Islet of Langerhans (tissue), 1 donor: ENCODE data around the gene GHR.

ENCODE experiments used
- FAIRE-seq: peaks from one replicate; lab custom pipeline; 2011; peaks lifted over from hg19 to GRCh38; lab: Jason Lieb, UNC

GHR gene

DNA sequence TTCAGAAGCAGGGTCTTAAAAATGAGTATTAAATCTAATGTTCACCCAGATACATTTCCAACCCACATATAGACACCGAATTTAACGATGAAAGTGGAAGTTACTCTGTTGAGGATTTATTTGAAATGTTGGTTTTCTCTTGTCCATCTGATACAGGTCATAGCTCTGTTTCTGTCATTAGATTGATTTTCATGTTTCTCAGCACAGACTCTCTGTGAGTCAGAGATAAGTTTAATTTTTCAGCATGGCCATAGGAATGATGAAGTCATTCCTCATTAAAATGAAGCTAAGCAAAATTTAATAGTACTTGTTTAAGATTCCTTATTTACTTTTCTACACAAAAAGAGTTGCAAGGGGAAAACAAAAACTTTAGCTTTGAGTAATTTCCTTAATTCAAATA, 38.8 kb downstream of the GHR start:
- no peak for FAIRE-seq

DNA sequence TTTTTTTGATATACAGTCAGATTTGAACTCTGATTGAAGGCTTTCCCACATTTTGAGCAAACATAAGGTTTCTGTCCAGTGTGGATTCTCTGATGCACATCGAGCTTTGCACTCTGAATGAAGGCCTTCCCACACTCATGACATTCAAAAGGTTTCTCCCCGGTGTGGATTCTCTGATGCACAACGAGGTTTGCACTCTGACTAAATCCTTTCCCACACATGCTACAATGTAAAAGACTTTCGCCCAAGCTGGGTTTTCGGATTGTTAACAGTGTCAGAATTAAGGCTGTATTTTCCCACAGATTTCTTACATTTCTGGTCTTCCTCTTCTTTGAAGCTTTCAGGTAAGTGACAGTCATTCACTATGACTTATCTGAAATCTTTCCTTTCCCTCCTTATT, 44.3 kb downstream of the GHR start:
- FAIRE-seq, result no peak

DNA sequence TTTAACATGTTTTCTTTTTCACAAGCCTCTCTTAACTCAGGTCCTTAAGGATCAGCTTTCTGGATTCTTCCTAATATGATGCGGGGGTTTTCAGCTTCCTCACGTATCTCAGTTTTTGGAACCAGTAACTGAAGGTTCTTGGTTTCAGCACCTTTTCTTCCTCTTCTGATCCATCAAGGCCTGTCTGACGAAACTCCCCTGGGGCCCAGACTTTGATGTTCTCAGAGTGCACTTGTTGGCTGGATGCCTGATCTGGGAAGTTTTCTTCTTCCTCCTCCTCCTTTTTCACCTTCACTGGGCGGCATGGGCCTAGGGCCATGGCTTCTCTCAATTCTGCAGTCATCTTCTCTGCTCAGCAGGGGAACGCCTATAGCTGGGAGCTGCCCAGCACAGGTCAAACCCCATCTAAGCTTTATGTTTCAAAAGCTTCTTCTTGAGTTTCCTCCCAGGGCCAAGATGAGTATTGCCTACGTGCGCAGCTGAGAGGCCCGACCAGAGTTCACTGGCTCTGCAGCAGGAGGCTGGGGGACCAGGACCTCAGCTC, 44.8 kb downstream of the GHR start:
- no peak for FAIRE-seq

DNA sequence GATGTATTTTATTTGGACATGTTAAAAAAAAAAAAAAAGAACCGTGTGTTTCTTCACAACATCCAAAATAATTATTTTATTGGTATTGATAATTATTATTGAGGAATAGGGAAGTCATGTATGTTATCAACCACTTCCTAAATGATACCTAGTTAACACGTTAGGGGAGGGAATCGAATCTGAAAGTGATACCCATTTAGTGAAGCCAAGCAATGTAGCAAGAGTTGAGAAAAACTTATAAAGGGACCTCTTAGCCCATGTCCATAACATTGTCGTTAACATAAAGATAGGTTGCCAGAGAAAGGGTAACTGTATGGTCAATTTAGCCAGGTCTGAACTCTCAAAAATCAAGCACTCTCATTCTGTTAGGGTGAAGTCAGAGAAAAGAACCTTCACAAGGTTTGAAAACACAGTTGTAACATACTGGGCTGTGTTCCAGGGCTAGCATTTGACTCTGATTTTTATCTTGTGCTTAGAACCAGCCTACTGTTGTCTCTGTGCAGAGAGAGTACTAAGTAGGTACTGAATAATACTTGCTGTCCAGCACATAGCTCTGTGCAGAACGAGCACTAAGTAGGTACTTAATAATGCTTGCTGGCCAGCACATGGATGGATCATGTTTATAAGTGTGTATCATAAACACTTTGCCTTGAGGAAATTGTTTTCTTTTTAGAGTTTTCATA, 60.4 kb downstream of the GHR start:
- no peak for FAIRE-seq

DNA sequence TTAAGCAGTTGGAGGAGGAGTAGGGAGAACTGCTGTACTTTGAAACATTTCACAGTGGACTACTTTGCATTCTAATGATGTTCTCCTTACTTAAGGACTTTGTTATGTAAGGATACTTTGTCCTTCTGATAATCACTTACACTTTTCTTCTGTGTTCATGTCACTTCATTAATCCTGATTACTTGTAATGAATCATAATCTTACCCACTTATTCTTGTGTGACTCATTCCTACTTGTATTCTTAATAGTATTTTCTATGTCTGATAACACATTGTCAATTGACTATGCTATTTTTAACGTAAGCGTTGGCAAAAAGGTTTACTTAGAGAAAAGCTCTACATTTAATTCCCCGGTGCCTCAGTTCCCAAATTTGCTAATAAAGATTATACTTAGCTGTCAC, 63.8 kb downstream of the GHR start:
- FAIRE-seq, result no peak

DNA sequence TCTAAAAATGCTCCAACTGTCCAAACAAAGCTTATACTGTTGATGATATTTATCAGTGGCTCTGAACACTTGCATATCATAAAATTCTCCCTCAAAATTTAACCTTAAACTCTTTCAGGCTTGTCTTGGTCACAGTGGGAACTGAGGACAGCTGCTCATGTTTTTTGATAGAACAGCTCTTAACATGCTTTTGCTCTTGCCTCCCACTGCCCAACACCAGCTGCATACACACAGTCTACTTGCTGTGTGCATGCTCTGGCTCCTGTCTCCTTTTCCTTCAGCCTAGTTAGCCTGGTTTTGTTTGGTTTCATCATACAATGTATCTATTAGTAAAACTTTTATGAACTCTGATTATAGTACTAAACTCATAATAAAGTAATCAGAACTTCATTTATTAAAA, 64.6 kb downstream of the GHR start:
- no peak for FAIRE-seq

DNA sequence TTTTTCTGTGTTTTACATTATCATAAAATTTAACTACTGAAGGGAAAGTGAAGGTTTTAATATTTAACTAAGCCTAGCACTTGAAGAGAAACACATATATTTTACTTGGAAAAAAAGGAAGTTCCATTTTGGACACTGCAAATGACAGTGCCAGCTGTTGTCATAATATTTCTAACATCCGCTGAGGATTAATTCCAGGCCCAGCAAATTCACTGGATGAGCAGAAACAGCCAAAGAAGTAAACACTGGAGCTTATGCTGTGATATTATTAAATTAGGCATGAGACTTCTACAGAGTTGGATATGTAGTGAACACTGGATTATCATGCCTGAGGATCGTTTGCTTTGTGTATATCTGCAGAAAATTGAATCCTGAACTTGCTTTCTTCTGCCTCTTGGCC, 67.6 kb downstream of the GHR start:
- FAIRE-seq, result no peak

DNA sequence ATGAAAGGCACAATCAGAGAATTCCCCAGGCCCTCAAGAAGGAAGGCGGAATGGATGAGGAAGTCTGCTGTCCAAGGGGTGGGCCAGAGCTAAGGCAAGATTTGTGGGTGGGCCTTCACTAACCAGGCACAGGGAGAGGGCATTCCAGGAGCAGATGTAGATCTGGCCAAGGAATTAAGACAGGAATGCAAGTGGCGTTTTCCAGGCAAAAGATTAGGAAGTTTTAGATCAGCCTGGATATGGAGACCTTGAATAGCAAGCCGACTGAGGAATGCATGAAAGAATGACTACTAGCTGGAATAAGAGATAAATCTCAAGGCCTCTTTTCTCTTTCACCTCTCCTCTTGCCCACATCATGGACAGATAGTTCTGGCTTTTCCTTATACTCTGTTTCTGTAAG, 68.5 kb downstream of the GHR start:
- no peak for FAIRE-seq

DNA sequence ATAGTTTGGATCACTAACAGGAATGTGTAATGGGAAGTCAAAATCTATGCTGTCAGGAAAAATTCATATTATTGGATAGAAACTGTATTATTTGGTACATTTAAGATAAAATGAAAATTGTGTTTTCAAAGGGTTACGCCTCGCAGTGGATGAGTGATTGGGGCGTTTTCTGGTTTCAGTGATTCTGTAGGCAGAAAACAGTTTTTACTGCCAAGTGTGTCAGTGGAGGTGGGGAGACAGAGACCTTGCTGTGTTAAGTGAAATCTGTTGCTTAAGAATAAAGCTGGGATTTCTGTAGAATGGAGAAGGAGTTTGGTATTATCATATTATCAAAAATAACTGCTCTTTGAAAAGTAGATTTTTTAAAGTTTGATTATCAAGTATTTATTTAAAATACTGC, 69.7 kb downstream of the GHR start:
- FAIRE-seq, result no peak

DNA sequence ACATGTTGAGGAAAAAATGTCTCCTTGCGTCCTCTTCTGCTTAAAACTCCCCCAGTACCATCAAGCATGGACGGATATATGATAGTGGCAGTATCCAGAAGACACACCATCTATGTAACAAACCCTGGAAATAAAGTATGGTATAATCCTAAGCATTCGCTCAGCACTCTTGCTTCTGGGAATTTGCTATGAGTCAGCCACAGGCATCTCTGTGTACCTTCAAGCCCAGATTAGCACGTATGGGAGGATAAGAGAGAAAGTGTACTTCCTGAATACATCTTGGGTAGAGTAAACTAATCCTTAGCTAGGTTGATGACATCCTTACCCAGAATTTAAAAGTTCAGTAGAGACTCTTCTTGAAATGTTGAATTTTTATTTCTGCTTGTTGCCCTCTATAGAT, 71.2 kb downstream of the GHR start:
- FAIRE-seq, result no peak

DNA sequence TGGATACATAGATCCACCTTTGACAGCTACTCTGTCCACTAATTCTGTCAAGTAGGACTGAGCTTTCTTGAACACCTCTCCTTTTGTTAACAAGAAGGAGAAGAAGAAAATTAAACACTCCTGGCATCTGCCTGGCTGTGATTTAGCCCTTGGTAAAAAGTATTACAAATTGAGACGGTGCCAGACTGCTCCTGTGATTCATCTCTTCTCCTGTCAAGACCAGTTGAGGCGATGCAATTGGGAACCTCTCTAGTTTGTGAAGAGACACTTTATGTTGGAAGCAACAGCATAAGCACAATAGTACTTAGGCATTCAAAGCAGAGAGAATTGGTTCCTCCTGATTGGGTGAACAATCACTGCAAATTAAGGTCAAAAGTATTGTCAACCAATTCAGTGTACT, 72.7 kb downstream of the GHR start:
- no peak for FAIRE-seq

DNA sequence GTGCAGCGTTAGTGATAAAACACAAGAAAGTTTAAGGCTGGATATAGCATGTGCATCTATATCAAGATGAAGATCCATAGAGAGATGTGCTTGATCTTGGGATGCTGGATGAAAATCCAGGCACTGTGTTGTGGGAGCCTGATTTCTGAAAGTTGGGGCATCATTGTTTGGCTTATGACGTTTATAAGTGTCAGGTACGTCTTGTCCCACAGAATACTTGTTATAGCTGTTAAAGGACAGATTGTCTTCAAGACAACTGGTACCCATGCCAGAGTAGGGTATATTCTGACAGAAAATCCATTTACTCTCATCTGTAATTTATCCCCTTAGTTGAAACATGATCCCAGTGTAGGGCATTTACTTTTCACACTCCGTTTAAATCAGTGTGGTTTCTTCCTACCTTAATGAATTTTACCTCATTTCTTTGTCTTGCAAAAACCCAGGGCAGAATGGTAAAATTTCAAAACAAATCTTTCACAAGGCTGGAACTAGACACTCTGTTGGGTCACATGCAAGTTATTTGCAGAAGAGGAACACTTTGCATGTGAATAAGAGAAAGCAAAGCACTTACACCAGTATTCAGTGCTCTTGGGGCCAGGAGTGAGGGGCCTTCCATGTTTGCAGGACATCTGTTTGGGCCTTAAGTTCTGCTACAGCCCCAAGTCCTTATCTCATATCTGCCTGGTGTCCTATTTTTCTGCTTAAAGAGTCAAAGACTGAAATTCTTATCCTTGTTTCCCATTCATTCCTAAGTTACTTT, 73.3 kb downstream of the GHR start:
- no peak for FAIRE-seq

DNA sequence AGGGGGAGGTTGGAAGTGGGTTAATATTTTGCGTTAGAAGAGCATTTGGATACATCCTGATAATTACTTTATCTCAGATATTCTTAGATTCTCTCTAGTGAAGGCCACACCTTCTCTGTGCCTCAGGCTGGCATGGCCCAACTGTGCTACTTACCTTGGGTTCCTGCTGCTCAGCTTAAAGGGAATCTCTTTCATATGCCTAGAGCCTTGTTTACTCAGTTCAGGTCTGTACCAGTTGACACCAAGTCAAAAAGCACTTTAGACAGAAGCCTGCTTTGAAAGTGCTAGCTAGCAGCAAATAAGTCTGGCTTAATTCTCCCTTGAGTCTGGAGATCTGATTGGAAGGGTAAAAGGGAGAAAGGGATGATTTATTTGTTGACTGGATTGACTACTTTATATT, 74.8 kb downstream of the GHR start:
- FAIRE-seq, result no peak

DNA sequence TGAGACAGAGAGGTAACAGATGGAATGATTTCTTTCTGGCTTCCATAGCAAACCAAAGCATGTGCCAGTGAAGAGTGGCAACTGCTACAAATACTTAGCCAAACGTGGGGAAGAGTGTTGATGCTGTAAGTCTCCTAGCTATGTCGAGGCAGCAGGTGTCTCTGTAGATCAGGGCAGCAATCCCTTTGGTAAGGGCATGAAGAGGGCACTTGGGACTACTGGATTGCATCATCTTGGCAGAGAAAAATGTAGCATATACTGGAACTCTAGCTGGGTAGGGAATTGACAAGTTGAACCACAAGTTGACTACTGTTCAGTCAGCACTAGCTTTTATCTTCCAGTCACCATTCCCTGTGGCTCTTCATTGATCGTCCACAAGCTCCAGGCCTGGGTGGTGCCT, 75.8 kb downstream of the GHR start:
- no peak for FAIRE-seq

DNA sequence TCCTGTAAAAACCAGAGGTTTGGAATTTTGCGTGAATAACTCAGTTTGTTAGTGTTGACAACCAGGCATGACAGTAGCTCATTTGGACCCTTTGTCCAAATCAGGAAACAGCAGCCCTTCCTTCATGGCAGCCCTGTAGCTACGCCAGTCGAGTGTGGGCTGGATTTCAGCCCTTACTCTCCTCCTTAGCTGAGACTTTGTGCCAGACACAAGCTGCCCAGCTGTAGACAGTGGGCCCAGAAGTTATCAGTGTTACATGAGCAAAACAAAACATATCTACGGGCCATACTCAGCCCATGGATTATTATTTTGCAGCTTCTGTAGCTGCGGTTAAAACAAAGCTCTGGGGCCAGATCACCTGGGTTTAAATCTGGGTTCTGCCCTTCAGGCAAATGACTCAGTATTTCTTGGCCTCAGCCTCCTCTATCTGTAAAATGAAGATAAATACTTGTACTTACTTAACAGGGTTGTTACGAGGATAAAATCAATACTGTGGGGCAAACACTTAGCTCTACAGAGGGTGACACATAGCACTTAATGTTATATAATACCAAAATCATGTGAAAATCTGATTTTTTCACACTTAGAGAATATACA, 76.9 kb downstream of the GHR start:
- FAIRE-seq, result no peak

DNA sequence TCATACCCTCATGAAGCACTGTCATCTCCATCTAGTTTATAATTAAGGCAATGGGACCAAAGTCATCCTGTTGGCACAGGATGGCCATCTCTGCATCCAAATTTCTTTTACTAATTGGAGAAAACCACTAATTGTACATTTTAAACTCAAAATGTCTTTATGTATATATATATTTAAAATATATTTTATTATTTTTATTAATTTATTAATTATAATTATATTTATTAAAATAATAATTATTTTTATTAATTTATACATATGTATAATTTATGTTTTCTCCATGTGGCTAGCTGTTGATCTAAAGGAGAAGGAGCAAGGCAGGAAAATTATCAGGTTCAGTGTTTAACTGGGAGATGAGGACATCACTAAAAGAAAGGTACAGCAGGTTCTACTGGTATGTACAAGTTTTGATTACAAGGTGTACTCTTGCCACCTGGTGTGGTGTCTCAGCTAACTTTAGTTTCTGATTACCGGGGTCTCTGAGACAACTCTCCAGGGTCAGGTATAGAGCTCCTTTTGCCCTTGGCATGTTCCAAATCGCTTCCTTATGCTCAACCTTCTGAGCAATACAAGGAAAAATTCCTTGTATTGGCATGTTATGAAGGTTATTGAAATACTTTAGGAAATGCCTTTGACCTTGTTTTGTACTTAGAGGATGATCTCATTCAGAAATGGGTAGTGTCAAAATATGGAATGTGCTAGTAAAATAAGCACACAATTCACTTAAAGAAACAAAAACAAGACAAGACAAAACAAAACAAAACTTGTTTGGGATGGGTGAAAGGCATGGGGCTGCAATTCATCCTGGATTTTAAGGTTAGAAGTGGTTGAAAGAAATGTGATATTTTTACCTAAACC, 79.6 kb downstream of the GHR start:
- no peak for FAIRE-seq

DNA sequence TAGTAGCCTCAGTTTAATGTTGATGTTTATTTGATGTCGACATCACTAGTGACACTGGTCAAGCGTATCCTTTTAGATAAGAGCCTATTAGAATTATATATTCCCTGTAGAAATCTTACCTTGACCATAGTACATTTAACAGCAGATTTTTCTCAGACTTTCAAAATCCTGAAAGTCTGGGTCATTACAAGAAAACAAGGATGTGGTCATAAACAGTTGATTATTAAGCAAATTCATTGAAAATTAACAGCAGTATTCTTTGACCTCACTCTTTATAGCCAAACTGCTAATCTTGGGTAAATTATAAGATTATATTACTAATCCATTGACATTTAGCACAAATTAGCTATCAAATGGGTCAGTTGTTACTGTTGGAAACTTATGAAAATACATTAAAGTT, 83.4 kb downstream of the GHR start:
- FAIRE-seq, result no peak

DNA sequence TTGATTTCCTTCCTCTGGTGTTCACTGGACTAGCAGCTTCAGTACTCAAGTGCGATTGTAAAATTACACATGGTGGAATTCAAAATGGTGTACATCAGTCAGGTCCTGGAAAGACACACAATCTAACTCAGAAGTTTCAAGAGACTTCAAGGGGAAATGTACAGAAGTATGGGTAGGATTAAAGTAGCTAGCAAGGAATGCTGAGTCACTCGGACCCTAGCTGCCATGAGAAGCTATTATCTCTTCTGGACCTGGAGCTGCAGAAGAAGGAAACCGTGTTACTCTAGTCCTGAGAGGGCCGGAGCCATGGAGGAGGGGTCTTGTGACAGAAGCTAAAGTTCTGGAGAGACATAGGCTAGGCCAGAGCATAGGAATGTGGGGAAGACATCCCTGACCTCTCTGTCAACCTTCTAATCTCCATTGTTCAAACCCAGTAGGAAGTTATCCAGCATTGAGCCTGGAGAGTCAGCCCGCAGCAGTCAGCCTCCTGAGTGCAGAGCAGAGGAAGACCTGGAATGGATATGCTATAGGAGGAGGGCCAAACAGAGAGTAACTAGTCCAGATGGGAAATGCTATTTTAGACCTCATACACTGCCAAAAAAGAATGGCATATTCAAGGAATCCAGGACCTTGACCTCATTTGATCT, 84.3 kb downstream of the GHR start:
- no peak for FAIRE-seq

DNA sequence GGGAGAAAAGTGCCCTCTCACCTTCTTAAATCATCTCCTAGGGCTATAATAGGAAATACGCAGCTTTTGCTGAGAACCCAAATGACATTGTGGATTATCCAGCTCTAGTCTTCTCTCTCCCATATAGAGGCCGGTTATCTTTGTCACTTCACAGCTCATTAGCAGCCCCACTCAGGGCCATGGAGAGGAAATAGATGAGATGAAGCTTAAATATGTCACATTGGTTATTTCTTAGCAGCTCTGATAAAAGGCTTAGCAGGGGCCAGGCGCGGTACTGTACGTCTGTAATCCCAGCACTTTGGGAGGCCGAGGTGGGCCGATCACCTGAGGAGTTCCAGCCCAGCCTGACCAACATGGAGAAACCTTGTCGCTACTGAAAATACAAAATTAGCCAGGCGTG, 90.0 kb downstream of the GHR start:
- FAIRE-seq, result no peak

DNA sequence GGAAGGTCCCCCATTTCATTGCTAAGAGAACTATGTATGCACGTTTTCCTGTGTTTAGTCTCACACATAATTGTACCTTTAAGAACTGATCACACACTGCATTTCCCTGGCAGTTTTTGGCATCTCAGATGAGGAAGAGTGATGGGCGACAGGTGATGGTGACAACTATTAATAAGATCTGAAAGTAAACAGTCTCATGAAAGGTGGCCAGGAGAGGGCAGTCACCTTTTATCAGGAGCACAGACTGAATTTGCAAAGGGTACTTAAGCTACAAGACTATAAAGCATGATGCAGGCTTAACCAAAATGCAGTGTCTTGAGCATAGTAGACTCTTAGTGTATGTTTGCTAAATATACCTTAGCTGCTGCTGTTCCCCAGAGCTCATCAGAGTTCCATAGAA, 91.5 kb downstream of the GHR start:
- FAIRE-seq, result no peak

DNA sequence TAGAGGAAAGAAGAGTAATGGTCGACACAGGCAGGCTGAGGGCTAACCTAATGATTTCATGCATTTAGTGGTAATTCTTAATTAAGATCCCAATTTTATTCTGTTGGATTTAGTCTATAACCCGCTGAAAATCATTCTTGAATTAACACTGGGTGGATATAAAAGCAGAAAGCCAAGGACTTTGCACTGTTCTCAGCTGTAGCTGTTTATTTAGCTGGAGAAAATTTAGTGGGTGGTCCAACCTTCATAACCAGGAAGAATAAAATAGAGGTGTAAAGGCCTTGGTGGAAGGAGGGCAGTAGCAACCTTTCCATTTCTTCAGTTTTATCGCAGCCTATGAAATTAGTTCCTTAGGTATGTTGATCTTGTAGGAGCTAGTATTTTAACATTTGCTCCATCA, 92.3 kb downstream of the GHR start:
- no peak for FAIRE-seq
